NCI-H146 treated with DMSO at 0.1 percent for 48 hours (cell line): Measurements from ENCODE around the gene PRDM4.
"Not testable (repeated sequence)": the region's sequence is repeated elsewhere in the genome, so short reads cannot be mapped to it uniquely, and the experiment has no call there.

Source experiments
- DNase-seq: peaks from one replicate; lab custom pipeline; 2025; ENCODE audit not compliant: unreplicated experiment; lab: John Stamatoyannopoulos, UW

Gene PRDM4

GRCh38 chr12:107702106-107702505 is 58.8 kb downstream of the PRDM4 start:
- no peak for DNase-seq

GRCh38 chr12:107695772-107696171 is 65.2 kb downstream of the PRDM4 start:
- DNase-seq, result not testable (repeated sequence)

GRCh38 chr12:107685360-107686248 is 75.3 kb downstream of the PRDM4 start, which contains the start of gene PWP1:
Gene PWP1 (plus strand): TSS chr12:107685799. CDS start chr12:107685900, 101 bp downstream.
- DNase-seq, result peak; percentile 88

GRCh38 chr12:107684990-107685359 is 76.0 kb downstream of the PRDM4 start:
- DNase-seq, result peak; percentile 31

GRCh38 chr12:107684029-107684795 is 76.7 kb downstream of the PRDM4 start:
- DNase-seq, result no peak
